ENCODE results near the gene ABCG8. TPM values are rescaled to one million over a fixed set of nuclear protein-coding genes. Genes with fewer than 3 reads are reported as not detected.

ABCG8 gene
- polyA plus RNA-seq, 2 donors: not detected

DNA sequence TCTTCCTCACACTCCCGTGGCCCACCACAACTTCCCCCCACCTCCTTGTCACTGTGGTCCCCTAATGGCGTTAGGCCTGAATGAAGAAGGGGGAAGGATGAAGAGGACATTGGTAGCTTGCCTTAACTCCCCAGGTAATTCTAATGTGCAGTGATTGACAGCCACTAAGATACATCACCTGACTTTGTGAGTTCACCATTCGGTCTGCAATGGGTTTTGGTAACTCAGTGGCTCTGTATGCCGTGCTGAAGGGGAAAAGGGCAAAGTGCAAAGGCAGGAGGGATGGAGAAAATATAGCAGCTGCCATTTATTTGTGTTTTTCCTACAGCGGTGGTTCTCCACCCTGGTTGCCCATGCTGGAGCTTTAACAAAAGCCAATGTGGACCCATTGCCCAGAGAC, 42.2 kb downstream of the ABCG8 start:
- Histone ChIP-seq H3K36me3 (ENCODE audit: control insufficient read depth in 2 of 2, insufficient read depth in 2 of 2, low read length in 1 of 2) (no peaks in the 10 kb centered on the region), H3K27me3 (ENCODE audit: control insufficient read depth in 1 of 2, insufficient read depth in 2 of 2, low read length in 2 of 2) (no peaks in the 10 kb centered on the region), H3K9me3 (ENCODE audit: control insufficient read depth in 2 of 2, insufficient read depth in 1 of 2, low read depth in 1 of 2, low read length in 1 of 2) (no peaks in the 10 kb centered on the region), H3K4me3 (ENCODE audit: low read depth in 1 of 2, low read length in 2 of 2) (no peak overlapping the region), H3K4me1 (ENCODE audit: control insufficient read depth in 2 of 2, insufficient read depth in 2 of 2, low read length in 1 of 2) (no peaks in the 10 kb centered on the region), H3K27ac (ENCODE audit: low read depth in 2 of 2, low read length in 1 of 2) (no peak overlapping the region)
- 80 to 84% methylated on average over 5 of the region's 5 CpGs for WGBS, 2 donors

DNA sequence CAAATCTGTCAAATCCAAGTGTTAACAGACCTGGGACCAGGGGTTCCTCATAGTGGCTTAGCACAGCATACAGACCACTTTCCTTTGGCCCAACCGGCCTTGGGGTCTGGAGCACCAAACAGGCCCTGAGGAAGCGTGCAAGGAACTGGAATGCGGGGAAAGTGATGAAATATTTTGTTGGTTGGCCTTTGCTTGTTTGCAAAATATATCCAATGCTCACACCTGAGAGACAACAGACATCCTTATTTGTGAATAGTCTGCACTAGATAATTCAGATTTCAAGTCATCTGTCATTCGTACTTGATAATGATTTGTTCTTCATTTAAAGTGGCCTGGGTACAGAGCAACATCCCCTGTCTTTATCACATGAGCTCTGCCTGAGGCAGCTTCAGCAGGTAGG, 43.5 kb downstream of the ABCG8 start:
- Histone ChIP-seq H3K36me3 (ENCODE audit: control insufficient read depth in 2 of 2, insufficient read depth in 2 of 2, low read length in 1 of 2) (peaks cover 5 to 6% of the 10 kb centered on the region in 2 donors), H3K9me3 (ENCODE audit: control insufficient read depth in 2 of 2, insufficient read depth in 1 of 2, low read depth in 1 of 2, low read length in 1 of 2) (peaks cover 0 to 2% of the 10 kb centered on the region in 2 donors), H3K27me3 (ENCODE audit: control insufficient read depth in 1 of 2, insufficient read depth in 2 of 2, low read length in 2 of 2) (no peaks in the 10 kb centered on the region), H3K27ac (ENCODE audit: low read depth in 2 of 2, low read length in 1 of 2) (no peak overlapping the region), H3K4me3 (ENCODE audit: low read depth in 1 of 2, low read length in 2 of 2) (no peak overlapping the region), H3K4me1 (ENCODE audit: control insufficient read depth in 2 of 2, insufficient read depth in 2 of 2, low read length in 1 of 2) (no peaks in the 10 kb centered on the region)
- WGBS, 2 donors: 84 to 86% methylated on average over 4 of the region's 4 CpGs

DNA sequence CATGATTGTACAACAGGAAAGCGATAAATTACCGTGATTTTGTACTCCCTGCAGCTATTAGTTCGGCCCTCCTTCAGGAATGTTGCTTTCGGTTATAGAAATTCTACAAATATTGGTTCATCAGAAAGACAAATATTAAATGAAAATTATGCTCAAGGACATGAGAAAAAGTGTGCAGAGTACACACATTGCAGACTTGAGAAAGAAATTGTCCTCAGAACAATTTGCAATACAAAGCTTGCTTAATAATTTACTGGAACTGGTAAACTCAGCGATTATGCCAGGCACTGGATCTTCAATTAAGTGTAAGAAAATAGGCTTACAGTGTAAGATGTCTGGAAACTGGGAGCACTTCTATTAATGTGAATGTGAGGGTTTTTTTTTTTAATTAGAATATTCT, 45.9 kb downstream of the ABCG8 start:
- Histone ChIP-seq H3K36me3 (ENCODE audit: control insufficient read depth in 2 of 2, insufficient read depth in 2 of 2, low read length in 1 of 2) (peaks cover 7 to 8% of the 10 kb centered on the region in 2 donors), H3K27ac (ENCODE audit: low read depth in 2 of 2, low read length in 1 of 2) (no peak overlapping the region), H3K27me3 (ENCODE audit: control insufficient read depth in 1 of 2, insufficient read depth in 2 of 2, low read length in 2 of 2) (no peaks in the 10 kb centered on the region), H3K4me1 (ENCODE audit: control insufficient read depth in 2 of 2, insufficient read depth in 2 of 2, low read length in 1 of 2) (no peaks in the 10 kb centered on the region), H3K9me3 (ENCODE audit: control insufficient read depth in 2 of 2, insufficient read depth in 1 of 2, low read depth in 1 of 2, low read length in 1 of 2) (peaks cover 0 to 2% of the 10 kb centered on the region in 2 donors), H3K4me3 (ENCODE audit: low read depth in 1 of 2, low read length in 2 of 2) (no peak overlapping the region)
- WGBS, 2 donors: 68 to 81% methylated on average over 5 of the region's 5 CpGs

DNA sequence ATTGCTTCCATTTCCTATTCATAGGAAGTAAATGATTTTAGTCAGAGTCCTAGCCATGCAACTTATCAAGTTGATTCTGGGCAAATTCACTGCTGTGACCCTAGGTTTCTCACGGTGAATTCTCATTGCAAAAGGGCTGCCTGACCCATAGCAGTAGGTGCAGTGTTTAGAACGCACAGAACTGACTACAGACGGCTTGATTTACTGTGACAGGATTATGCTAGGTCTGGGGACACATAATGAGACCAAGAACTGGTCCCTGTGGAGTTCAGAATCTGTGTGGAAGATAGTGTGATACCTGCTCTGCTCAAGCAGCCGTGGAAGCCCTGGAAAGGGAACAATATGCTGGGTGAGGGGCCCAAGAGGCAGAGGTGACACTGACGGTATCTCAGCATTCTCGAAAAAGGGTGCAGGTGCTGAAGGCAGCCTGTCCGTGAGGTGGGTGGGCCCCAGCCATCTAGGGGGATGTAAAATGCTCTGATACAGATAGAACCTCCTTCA, 46.4 kb downstream of the ABCG8 start:
- peaks cover 7 to 8% of the 10 kb centered on the region in 2 donors for H3K36me3 ChIP-seq (ENCODE audit: control insufficient read depth in 2 of 2, insufficient read depth in 2 of 2, low read length in 1 of 2)

DNA sequence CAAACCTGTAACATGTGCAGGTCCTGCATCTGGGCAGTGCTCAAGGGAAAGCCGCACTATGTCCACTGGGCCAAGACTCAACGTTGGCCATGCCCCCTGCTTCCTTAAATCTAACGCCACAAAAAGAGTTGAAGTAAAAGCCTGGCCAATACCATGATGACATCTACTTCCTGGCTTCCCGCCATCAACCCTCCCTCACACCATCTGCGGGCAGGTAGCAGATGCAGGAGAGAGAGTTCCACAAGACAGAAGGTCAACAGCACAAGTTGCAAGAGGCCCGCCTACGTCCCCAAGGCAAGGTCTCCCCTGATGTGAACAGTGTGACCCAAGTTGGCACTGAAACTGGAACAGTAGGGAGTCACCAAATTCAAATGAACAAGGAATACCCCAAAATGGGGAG, 48.4 kb downstream of the ABCG8 start:
- 92 to 94% methylated on average over 7 of the region's 7 CpGs for WGBS, 2 donors
- Histone ChIP-seq H3K4me3 (ENCODE audit: low read depth in 1 of 2, low read length in 2 of 2) (no peak overlapping the region), H3K27me3 (ENCODE audit: control insufficient read depth in 1 of 2, insufficient read depth in 2 of 2, low read length in 2 of 2) (no peaks in the 10 kb centered on the region), H3K9me3 (ENCODE audit: control insufficient read depth in 2 of 2, insufficient read depth in 1 of 2, low read depth in 1 of 2, low read length in 1 of 2) (peaks cover 0 to 2% of the 10 kb centered on the region in 2 donors), H3K4me1 (ENCODE audit: control insufficient read depth in 2 of 2, insufficient read depth in 2 of 2, low read length in 1 of 2) (no peaks in the 10 kb centered on the region), H3K27ac (ENCODE audit: low read depth in 2 of 2, low read length in 1 of 2) (no peak overlapping the region), H3K36me3 (ENCODE audit: control insufficient read depth in 2 of 2, insufficient read depth in 2 of 2, low read length in 1 of 2) (peaks cover 7 to 8% of the 10 kb centered on the region in 2 donors)

More for the DNA sequence above, 46.4 kb downstream of the ABCG8 start:
- Histone ChIP-seq H3K4me1 (ENCODE audit: control insufficient read depth in 2 of 2, insufficient read depth in 2 of 2, low read length in 1 of 2) (no peaks in the 10 kb centered on the region), H3K9me3 (ENCODE audit: control insufficient read depth in 2 of 2, insufficient read depth in 1 of 2, low read depth in 1 of 2, low read length in 1 of 2) (peaks cover 0 to 2% of the 10 kb centered on the region in 2 donors), H3K27me3 (ENCODE audit: control insufficient read depth in 1 of 2, insufficient read depth in 2 of 2, low read length in 2 of 2) (no peaks in the 10 kb centered on the region), H3K4me3 (ENCODE audit: low read depth in 1 of 2, low read length in 2 of 2) (no peak overlapping the region), H3K27ac (ENCODE audit: low read depth in 2 of 2, low read length in 1 of 2) (no peak overlapping the region)
- WGBS, 2 donors: 78 to 91% methylated on average over 7 of the region's 7 CpGs

DNA sequence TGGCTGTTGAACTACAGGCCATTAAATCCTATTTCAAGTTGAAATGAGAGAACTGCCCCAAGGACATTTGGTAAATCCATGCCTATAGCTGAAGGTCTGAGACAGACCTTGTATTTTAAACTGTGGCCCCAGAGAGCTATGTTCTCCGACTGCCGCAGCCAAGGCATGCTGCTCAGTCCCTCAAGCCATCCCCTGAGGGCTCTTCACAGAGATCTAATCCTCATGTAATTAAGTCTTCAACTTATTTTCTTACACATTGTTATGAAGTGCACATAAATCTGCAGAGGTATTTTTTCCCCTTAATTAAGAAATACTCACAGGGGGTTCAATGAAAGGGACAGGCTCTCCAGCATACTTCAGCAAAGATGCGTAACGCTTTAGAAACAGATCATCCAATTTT, 50.6 kb downstream of the ABCG8 start:
- peaks cover 7 to 12% of the 10 kb centered on the region in 2 donors for H3K36me3 ChIP-seq (ENCODE audit: control insufficient read depth in 2 of 2, insufficient read depth in 2 of 2, low read length in 1 of 2)
- no peak overlapping the region for H3K27ac ChIP-seq (ENCODE audit: low read depth in 2 of 2, low read length in 1 of 2)

DNA sequence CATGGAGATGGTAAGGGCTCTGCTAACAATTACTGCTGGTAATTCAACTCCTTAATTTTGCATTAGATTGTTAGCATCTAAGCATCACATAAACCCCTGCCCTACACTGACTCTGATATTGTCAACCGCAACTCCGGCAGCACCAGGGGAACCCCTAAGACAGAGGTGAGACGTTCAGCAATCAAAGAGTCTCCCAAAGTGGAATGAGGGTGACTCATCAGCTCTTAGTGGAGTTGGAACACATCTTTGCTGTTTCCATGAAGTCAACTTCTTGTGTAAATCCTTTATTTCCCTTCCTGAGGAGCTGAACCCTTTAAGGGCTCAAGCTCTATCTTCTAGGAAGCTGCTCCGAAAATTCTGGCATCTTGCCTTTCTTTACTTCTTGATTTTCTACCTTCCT, 52.1 kb downstream of the ABCG8 start:
- no peak overlapping the region for H3K27ac ChIP-seq (ENCODE audit: low read depth in 2 of 2, low read length in 1 of 2)
- H3K4me3 ChIP-seq (ENCODE audit: low read depth in 1 of 2, low read length in 2 of 2): no peak overlapping the region
- 82% methylated on average over 4 of the region's 4 CpGs for WGBS, 2 donors
- H3K36me3 ChIP-seq (ENCODE audit: control insufficient read depth in 2 of 2, insufficient read depth in 2 of 2, low read length in 1 of 2): peaks cover 7 to 14% of the 10 kb centered on the region in 2 donors
- H3K4me1 ChIP-seq (ENCODE audit: control insufficient read depth in 2 of 2, insufficient read depth in 2 of 2, low read length in 1 of 2): no peaks in the 10 kb centered on the region
- H3K9me3 ChIP-seq (ENCODE audit: control insufficient read depth in 2 of 2, insufficient read depth in 1 of 2, low read depth in 1 of 2, low read length in 1 of 2): peaks cover 0 to 2% of the 10 kb centered on the region in 2 donors
- H3K27me3 ChIP-seq (ENCODE audit: control insufficient read depth in 1 of 2, insufficient read depth in 2 of 2, low read length in 2 of 2): no peaks in the 10 kb centered on the region

More for the DNA sequence above, 50.6 kb downstream of the ABCG8 start:
- 98 to 99% methylated on average over 4 of the region's 4 CpGs for whole genome bisulfite sequencing, 2 donors
- H3K4me3 ChIP-seq (ENCODE audit: low read depth in 1 of 2, low read length in 2 of 2): no peak overlapping the region
- H3K4me1 ChIP-seq (ENCODE audit: control insufficient read depth in 2 of 2, insufficient read depth in 2 of 2, low read length in 1 of 2): no peaks in the 10 kb centered on the region
- H3K9me3 ChIP-seq (ENCODE audit: control insufficient read depth in 2 of 2, insufficient read depth in 1 of 2, low read depth in 1 of 2, low read length in 1 of 2): peaks cover 0 to 2% of the 10 kb centered on the region in 2 donors
- no peaks in the 10 kb centered on the region for H3K27me3 ChIP-seq (ENCODE audit: control insufficient read depth in 1 of 2, insufficient read depth in 2 of 2, low read length in 2 of 2)

DNA sequence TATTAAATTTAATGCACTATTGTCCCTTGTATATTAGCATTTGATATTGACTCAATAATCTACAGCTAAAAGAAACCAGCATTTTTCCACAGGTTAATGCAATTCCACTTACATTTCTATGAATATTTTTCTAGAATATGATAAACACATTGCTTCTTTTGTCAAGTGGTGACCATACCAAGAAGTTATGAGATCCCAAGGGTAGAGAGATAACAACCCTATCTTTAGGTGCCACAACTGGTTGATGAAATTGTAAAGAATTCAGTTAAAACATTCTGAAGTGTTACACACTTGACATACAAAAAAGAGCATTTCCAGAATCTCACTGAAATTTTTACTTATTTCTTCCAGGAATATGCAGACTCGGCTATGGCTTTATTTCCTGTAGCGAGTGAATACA, 56.0 kb downstream of the ABCG8 start:
- Histone ChIP-seq H3K4me1 (ENCODE audit: control insufficient read depth in 2 of 2, insufficient read depth in 2 of 2, low read length in 1 of 2) (no peaks in the 10 kb centered on the region), H3K4me3 (ENCODE audit: low read depth in 1 of 2, low read length in 2 of 2) (no peak overlapping the region), H3K36me3 (ENCODE audit: control insufficient read depth in 2 of 2, insufficient read depth in 2 of 2, low read length in 1 of 2) (peaks cover 9 to 12% of the 10 kb centered on the region in 2 donors), H3K27ac (ENCODE audit: low read depth in 2 of 2, low read length in 1 of 2) (no peak overlapping the region), H3K9me3 (ENCODE audit: control insufficient read depth in 2 of 2, insufficient read depth in 1 of 2, low read depth in 1 of 2, low read length in 1 of 2) (no peaks in the 10 kb centered on the region), H3K27me3 (ENCODE audit: control insufficient read depth in 1 of 2, insufficient read depth in 2 of 2, low read length in 2 of 2) (no peaks in the 10 kb centered on the region)
- WGBS, 2 donors: 97 to 98% methylated on average over 2 of the region's 2 CpGs

DNA sequence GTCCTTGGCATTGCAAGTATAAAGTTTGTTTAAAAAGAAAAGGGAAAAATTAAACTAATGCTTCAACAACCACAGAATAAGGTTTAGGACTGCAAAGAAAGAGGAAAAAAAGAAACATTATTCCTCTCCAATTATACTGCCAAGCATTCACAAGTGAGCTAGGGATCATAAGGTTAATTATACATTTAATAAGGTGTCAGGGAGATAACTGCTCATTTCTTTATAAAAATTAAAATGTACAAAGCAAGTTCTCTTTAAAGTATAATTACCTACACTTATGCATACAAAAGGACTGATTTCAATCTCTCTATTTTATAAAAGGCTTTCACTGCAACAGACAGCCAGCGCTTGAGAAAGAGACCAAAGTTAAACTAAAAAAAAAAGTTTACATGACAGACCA, 58.1 kb downstream of the ABCG8 start:
- Histone ChIP-seq H3K9me3 (ENCODE audit: control insufficient read depth in 2 of 2, insufficient read depth in 1 of 2, low read depth in 1 of 2, low read length in 1 of 2) (no peaks in the 10 kb centered on the region), H3K36me3 (ENCODE audit: control insufficient read depth in 2 of 2, insufficient read depth in 2 of 2, low read length in 1 of 2) (peaks cover 12% of the 10 kb centered on the region in 2 donors), H3K4me1 (ENCODE audit: control insufficient read depth in 2 of 2, insufficient read depth in 2 of 2, low read length in 1 of 2) (no peaks in the 10 kb centered on the region), H3K4me3 (ENCODE audit: low read depth in 1 of 2, low read length in 2 of 2) (no peak overlapping the region), H3K27me3 (ENCODE audit: control insufficient read depth in 1 of 2, insufficient read depth in 2 of 2, low read length in 2 of 2) (no peaks in the 10 kb centered on the region), H3K27ac (ENCODE audit: low read depth in 2 of 2, low read length in 1 of 2) (no peak overlapping the region)
- WGBS, 2 donors: 87 to 96% methylated on average over 1 of the region's 1 CpG

DNA sequence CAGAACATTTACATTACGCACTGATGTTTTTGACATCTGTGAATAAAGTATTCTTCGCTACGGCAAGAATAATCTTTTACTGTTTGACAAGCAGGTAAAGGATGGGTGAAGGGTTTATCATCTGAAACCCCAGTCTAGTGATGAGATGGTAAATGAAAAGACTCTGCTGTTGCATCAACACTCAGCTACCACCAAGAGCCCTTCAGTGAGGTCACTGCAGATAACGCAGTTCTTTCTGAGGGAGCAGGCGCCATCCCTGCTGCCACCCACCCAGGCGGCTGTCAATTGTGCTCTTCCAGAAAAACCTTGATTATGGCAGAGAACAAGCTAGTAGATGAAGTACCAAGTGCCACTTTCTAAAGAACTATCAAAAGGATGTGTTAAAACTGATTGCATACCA, 58.7 kb downstream of the ABCG8 start:
- no peak overlapping the region for H3K4me3 ChIP-seq (ENCODE audit: low read depth in 1 of 2, low read length in 2 of 2)
- no peak overlapping the region for H3K27ac ChIP-seq (ENCODE audit: low read depth in 2 of 2, low read length in 1 of 2)
- H3K4me1 ChIP-seq (ENCODE audit: control insufficient read depth in 2 of 2, insufficient read depth in 2 of 2, low read length in 1 of 2): no peaks in the 10 kb centered on the region
- H3K36me3 ChIP-seq (ENCODE audit: control insufficient read depth in 2 of 2, insufficient read depth in 2 of 2, low read length in 1 of 2): peaks cover 12% of the 10 kb centered on the region in 2 donors
- WGBS, 2 donors: 93 to 95% methylated on average over 6 of the region's 6 CpGs
- H3K9me3 ChIP-seq (ENCODE audit: control insufficient read depth in 2 of 2, insufficient read depth in 1 of 2, low read depth in 1 of 2, low read length in 1 of 2): no peaks in the 10 kb centered on the region
- no peaks in the 10 kb centered on the region for H3K27me3 ChIP-seq (ENCODE audit: control insufficient read depth in 1 of 2, insufficient read depth in 2 of 2, low read length in 2 of 2)

All from esophagus (tissue), 2 donors.